ENCODE measurements around the gene SRGN.

DNA sequence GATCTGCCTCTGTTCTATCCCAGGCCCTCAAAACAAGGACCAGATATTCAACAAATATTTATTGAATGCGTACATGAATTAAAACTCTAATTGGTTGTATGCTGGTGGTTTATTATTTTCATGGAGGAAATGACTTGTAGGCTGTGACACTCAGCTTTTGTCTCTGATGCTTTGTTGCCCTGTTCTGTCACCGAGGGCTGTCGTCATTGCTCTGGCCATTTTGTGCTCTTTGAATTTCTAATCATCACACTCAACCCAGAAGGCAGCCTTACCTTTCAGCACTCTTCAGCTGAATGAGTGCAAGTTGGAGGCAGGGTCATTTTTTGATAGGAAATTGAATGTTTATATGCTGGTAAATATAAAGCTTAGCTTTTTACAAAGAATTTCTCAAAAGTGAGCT lies 14.5 kb downstream of the SRGN start:
- TF ChIP-seq ZNF384 (IDR thresholded peaks at IDR 0.05) (no peak), ELF4 (IDR thresholded peaks at IDR 0.05) (no peak), HDGF (IDR thresholded peaks at IDR 0.05; ENCODE audit: borderline replicate concordance) (no peak), SP1 (IDR thresholded peaks at IDR 0.05) (no peak), FOXA1 (IDR thresholded peaks at IDR 0.05) (no peak), ARNT (IDR thresholded peaks at IDR 0.05) (no peak), TARDBP (IDR thresholded peaks at IDR 0.05) (no peak), BHLHE40 (IDR thresholded peaks at IDR 0.05; ENCODE audit: borderline replicate concordance) (no peak)
- TF ChIP-seq, protein P1, sequence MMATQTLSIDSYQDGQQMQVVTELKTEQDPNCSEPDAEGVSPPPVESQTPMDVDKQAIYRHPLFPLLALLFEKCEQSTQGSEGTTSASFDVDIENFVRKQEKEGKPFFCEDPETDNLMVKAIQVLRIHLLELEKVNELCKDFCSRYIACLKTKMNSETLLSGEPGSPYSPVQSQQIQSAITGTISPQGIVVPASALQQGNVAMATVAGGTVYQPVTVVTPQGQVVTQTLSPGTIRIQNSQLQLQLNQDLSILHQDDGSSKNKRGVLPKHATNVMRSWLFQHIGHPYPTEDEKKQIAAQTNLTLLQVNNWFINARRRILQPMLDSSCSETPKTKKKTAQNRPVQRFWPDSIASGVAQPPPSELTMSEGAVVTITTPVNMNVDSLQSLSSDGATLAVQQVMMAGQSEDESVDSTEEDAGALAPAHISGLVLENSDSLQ (IDR thresholded peaks at IDR 0.05): no peak

Measured in HEK293T (cell line).